ENCODE measurements around the gene OSTC.

The OSTC gene

DNA sequence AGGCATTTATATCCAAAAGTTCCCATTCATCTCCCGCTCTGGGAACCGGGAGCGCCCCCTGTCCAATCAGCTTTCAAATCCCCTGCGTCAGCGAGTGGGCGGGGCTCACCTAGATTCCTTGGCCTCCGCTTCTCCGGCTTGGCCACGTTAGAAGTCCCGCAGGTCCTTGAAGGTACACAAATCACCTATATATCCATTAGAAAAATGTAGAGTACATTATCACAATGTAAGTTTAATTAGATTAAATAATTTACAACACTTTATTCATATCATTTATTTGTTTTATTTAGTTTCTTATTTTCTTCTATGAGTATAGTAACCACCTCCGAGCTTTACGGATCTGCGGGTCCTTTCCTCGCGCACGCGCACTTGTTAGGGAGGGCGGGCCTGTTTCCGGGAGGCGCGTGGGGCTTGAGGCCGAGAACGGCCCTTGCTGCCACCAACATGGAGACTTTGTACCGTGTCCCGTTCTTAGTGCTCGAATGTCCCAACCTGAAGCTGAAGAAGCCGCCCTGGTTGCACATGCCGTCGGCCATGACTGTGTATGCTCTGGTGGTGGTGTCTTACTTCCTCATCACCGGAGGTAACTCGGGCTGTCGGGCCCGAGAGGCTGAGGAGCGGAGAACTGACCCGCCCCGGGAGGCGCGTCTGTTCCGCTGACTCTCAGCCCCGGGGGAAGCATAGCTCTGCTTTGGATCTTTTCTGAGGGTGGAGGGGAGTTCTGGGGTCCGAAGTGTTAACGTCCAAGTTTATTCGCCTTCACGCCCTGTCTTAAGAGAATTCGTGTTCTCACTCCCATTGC is at the start of gene OSTC:
Gene OSTC, plus strand, starts transcription at position 388 of the 802 bp plus-strand sequence. Its CDS starts 57 bp downstream, at position 445.
- peak; percentile 91 for DNase-seq (ENCODE audit: low read depth, low spot score)

DNA sequence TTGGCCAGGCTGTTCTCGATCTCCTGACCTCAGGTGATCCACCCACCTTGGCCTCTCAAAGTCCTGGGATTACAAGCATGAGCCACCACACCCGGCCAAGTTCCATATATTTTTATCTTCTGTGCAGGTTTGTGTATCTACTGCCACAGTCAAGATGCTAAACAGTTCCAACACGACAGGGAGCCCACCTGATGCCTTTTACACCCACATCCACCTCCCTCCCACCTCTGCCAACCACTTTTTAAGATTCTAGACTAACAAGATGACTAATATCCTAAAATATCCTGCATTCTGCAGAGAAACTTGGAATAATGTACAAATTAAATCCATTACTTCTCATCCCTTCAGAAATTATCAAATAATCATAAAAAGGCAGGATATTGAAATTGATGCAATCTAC is 49.3 kb upstream of the OSTC start:
- DNase-seq (ENCODE audit: low read depth, low spot score): no peak

DNA sequence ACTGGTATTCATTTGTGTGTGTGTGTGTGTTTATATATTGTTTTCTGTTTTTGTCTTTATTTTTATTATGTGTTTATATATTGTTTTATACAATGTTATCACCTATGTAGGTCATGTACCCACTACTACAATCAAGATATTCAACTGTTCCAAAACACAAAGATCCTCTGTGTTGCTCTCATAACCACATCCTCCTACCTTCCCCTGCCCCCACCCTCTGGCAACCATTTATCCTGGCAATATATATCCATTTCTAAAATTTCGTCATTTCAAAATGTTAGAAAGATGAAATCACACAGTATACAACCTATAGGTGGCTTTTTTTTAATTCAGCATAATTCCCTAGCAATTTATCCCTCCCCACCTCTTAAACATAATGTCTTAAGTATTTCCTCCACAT is 48.9 kb upstream of the OSTC start:
- no peak for DNase-seq (ENCODE audit: low read depth, low spot score)

- DNase-seq (ENCODE audit: low read depth, low spot score): no peak
Observed at GRCh38 chr4:108602163-108602562, 48.2 kb upstream of the OSTC start.

DNA sequence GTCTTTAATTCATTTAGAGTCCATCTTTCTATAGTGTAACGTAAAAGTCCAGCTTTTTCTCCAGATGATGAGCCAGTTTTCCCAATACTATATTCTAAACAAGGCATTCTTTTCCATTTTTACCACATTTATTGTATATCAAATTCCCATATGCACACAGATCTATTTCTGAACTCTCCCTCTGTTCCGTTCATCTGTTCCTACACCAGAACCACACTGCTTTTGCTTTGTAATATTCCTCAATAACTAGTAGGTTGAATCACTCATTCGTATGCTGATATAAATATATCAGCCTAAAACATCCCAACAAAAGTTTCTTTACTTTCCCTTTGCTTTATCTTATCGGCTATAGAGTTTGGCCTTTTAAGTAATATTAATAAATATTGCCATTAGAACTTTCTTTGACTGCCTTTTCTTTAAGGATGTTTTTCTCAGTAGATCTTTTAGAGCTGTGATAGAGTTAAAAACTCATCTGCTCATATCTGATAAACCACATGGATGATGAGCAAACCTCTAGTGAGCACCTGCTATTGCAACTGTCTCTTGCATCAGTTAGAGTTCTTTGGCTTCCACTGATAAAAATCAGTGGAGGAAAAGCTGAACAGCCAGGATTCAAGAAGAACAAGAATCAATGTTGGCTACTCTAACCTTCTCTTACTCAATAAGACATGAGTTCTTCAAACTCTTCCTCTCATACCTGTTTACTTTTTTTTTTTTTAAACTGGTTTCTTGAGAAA is 43.2 kb upstream of the OSTC start:
- no peak for DNase-seq (ENCODE audit: low read depth, low spot score)

- no peak for DNase-seq (ENCODE audit: low read depth, low spot score)
Observed at GRCh38 chr4:108611365-108611764, 39.0 kb upstream of the OSTC start.

DNA sequence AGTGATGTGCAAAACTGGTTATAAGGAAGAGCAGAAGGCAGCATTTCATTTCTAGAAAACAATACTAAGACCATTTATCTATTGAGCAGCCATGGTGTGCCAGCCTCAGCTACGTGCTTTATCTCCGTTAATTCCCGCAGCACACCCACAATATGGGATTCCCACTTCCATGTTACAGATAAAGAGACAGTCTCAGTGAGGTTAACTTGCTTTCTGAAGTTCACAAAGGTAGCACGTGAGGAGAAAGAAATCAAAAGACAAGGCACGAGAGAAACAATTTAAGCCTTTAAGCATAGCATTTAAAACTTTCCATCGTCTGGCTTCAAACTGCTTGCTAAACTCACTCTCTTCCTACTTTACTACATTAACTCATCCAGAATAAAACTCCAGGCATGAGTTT is 38.0 kb upstream of the OSTC start:
- no peak for DNase-seq (ENCODE audit: low read depth, low spot score)

- DNase-seq (ENCODE audit: low read depth, low spot score): no peak
Observed at GRCh38 chr4:108619372-108620100, 30.9 kb upstream of the OSTC start.

GRCh38 chr4:108620101-108620932 is 30.1 kb upstream of the OSTC start, which contains the start of gene RPL34:
Gene RPL34, plus strand, starts transcription at chr4:108620576. Its CDS starts 1,384 bp downstream, at chr4:108621960.
- DNase-seq (ENCODE audit: low read depth, low spot score): peak; percentile 94

- DNase-seq (ENCODE audit: low read depth, low spot score): no peak
Observed at GRCh38 chr4:108620933-108621905, 29.2 kb upstream of the OSTC start.

- DNase-seq (ENCODE audit: low read depth, low spot score): no peak
Observed at GRCh38 chr4:108622022-108622421, 28.4 kb upstream of the OSTC start.

DNA sequence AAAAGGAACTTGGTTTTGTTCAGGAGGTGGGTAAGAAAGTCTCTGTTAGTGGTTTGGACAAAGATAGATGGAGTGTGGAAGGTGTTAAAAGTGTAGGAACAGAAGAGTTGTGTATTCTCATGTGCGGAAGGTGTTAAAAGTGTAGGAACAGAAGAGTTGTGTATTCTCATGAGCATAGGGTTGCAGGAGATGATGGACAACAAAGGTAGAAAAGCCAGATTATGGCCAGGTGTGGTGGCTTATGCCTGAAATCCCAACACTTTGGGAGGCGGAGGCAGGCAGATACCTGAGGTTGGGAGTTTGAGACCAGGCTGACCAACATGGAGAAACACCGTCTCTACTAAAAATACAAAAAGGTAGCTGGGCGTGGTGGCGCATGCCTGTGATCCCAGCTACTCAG is 27.6 kb upstream of the OSTC start:
- DNase-seq (ENCODE audit: low read depth, low spot score): no peak

- DNase-seq (ENCODE audit: low read depth, low spot score): no peak
Observed at GRCh38 chr4:108624263-108625056, 25.9 kb upstream of the OSTC start.

GRCh38 chr4:108626056-108626455 is 24.3 kb upstream of the OSTC start:
- no peak for DNase-seq (ENCODE audit: low read depth, low spot score)

DNA sequence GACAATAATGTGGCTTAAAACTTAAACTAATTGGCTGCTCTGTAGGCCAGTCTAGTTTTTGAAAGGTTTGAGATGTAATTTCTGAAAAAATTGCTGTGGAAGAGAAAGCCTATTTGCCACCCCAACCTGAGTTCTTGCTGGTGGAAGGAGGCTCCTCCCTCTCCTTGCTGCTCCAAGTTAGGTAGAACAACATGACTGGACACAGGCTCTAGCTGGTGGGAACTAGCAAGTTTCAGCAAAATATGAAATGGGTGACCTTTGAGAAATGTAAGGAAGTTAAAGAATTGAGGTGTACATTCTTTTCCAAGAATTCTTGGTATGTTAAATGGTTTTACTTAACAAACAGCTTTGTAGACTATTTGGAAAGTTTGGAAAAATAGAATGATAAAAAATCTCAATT is 22.0 kb upstream of the OSTC start:
- DNase-seq (ENCODE audit: low read depth, low spot score): no peak

DNA sequence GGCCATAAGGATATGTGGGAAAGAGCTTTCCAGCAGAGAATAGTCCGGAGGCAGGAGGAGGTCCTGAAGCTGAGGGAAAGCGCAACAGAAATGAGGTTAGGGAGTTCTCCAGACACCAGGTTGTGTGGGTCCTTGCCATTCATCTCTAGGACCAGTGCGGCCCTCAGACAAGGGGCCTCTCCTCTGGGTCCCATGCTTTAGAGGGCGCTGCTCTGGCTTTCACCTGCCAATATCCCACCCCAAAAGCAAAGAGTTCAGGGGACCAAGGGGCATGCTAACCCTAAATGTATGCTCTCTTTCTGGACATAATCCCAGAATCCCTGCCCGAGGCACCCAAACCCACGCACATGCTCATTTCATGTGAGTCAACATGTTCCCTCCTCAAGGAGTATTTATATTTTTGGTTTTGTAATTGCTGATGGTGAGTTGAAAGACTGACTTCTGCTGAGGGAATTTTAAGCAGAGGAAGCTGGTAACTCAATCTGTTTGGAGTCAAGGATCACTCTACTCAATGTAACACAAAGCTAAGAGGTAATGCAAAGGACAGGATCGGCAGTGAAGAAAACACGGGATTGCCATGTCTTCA is 15.2 kb upstream of the OSTC start:
- no peak for DNase-seq (ENCODE audit: low read depth, low spot score)

GRCh38 chr4:108636246-108636645 is 14.2 kb upstream of the OSTC start:
- DNase-seq (ENCODE audit: low read depth, low spot score): no peak

GRCh38 chr4:108637856-108638255 is 12.5 kb upstream of the OSTC start:
- DNase-seq (ENCODE audit: low read depth, low spot score): no peak

DNA sequence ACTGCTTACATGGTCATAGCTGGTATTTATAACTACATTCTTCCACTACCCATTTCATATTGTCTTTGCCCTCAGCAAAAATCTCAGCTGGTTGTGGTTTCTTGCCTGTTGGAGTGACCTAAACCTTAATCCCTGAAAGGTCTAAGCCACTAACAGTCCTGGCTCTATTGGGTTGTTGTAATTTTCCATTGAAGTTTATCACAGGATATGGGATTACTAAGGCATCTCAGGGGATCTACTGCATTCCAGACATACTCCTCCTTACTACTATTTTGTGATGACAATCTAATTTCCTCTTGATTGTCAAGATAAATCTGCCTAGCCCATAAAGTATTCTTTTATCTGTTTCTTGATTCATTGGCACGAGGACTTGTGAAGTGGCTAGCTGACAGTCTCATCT is 6.2 kb upstream of the OSTC start:
- DNase-seq (ENCODE audit: low read depth, low spot score): no peak

Measured in brain pericyte (primary cell).